HCT116 (cell line): ENCODE data around the gene SNX2. TPM values are rescaled to one million over a fixed set of nuclear protein-coding genes. Genes with fewer than 3 reads are reported as not detected.

Source experiments
- ATAC-seq: fragments of 200-7000 bp; cut with Tn5 transposase; 2 replicates; pipeline ENCODE4 v1.9.1; 2020; ENCODE audit warnings: mild to moderate bottlenecking, moderate library complexity
- BruUV-seq: library from RNA; stranded (reverse); fragments of 400-500 nt; replicated peaks from 2 replicates; lab custom pipeline; 2021; lab: Mats Ljungman, UMichigan
- CTCF ChIA-PET: fragments of 300-600 bp; sonication (Branson Sonifier 250); formaldehyde crosslinking; loops from one replicate; lab custom pipeline; 2021; ENCODE audit warnings: antibody characterized with exemption; lab: Charles Lee
- POLR2A ChIA-PET: fragments of 300-600, 350-600 bp; sonication (Branson Sonifier 250); formaldehyde crosslinking; loops from one replicate; lab custom pipeline; 2021; ENCODE audit warnings: antibody characterized with exemption; lab: Charles Lee
- RAD21 ChIA-PET, 2 experiments: fragments of 300-600 bp; sonication (Branson Sonifier 250); formaldehyde crosslinking; loops; one replicate each; lab custom pipeline; 2023; ENCODE audit warnings: low total read pairs in 2 of 2; ENCODE audit not compliant: uncharacterized antibody in 2 of 2, unreplicated experiment in 2 of 2, low non-redundant PET in 1 of 2; lab: Charles Lee
- DNase-seq: peaks from one replicate; pipeline ENCODE4 v3.0.0-alpha.2; 2010; ENCODE audit warnings: low read depth, low spot score
- H2AFZ ChIP-seq: fragments of 200-600 bp; shearing (Covaris generic), sonication (generic); 2 replicates; pipeline ENCODE4 v1.6.1; 2017; ENCODE audit warnings: low read depth, mixed run types, mixed read lengths, antibody characterized with exemption, low read length; ENCODE audit not compliant: poor library complexity, severe bottlenecking
- H3K27ac ChIP-seq: 2 replicates; pipeline ENCODE4 v1.5.1; 2012; ENCODE audit warnings: low read depth, low read length
- H3K27me3 ChIP-seq: fragments of 200-600 bp; sonication (generic); 2 replicates; pipeline ENCODE4 v1.6.1; 2016; ENCODE audit warnings: mixed run types, low read length, mixed read lengths; ENCODE audit not compliant: insufficient read depth
- H3K36me3 ChIP-seq, 2 experiments: fragments of 200-500 bp in 1 of 2; fragments of 200-600 bp in 1 of 2; sonication (Bioruptor generic) in 1 of 2; sonication (generic) in 1 of 2; 2 replicates each; pipeline versions ENCODE4 v1.5.1 to v1.6.1; 2014 to 2016; ENCODE audit warnings: low read length in 2 of 2, inconsistent platforms in 1 of 2, mixed read lengths in 1 of 2, mixed run types in 1 of 2; ENCODE audit not compliant: insufficient read depth in 2 of 2, control insufficient read depth in 1 of 2
- H3K4me1 ChIP-seq, 2 experiments: fragments of 200-600 bp in 1 of 2; sonication (generic) in 1 of 2; 2 replicates each; pipeline versions ENCODE4 v1.5.1 to v1.6.1; 2012 to 2017; ENCODE audit warnings: low read length in 2 of 2, inconsistent platforms in 1 of 2, mild to moderate bottlenecking in 1 of 2, mixed read lengths in 1 of 2, mixed run types in 1 of 2, moderate library complexity in 1 of 2; ENCODE audit not compliant: insufficient read depth in 2 of 2, control insufficient read depth in 1 of 2
- H3K4me2 ChIP-seq: fragments of 200-600 bp; sonication (generic); 2 replicates; pipeline ENCODE4 v1.6.1; 2017; ENCODE audit warnings: mixed run types, low read length, mixed read lengths
- H3K4me3 ChIP-seq, 2 experiments: fragments of 200-600 bp in 1 of 2; sonication (generic) in 1 of 2; replicated peaks in 1 of 2; 2 replicates each; pipeline ENCODE4 v1.5.1; 2011 to 2016; ENCODE audit warnings: low read length in 2 of 2, control low read depth in 1 of 2, low read depth in 1 of 2, mild to moderate bottlenecking in 1 of 2, mixed read lengths in 1 of 2, mixed run types in 1 of 2
- H3K79me2 ChIP-seq: fragments of 200-600 bp; sonication (generic); 2 replicates; pipeline ENCODE4 v1.6.1; 2017; ENCODE audit warnings: mild to moderate bottlenecking, mixed run types, low read length, moderate library complexity, mixed read lengths; ENCODE audit not compliant: insufficient read depth
- H3K9ac ChIP-seq: fragments of 200-600 bp; sonication (generic); 2 replicates; pipeline ENCODE4 v1.6.1; 2016; ENCODE audit warnings: low read length, mixed read lengths
- H3K9me2 ChIP-seq: fragments of 200-600 bp; sonication (generic), shearing (Covaris generic); 2 replicates; pipeline ENCODE4 v1.6.1; 2017; ENCODE audit warnings: mixed run types, mild to moderate bottlenecking, moderate library complexity; ENCODE audit not compliant: insufficient read depth
- H3K9me3 ChIP-seq, 2 experiments: fragments of 200-500 bp in 1 of 2; fragments of 200-600 bp in 1 of 2; sonication (Bioruptor generic) in 1 of 2; sonication (generic) in 1 of 2; 2 replicates each; pipeline ENCODE4 v1.6.1; 2014 to 2017; ENCODE audit warnings: low read length in 2 of 2, mixed read lengths in 2 of 2, inconsistent platforms in 1 of 2, low read depth in 1 of 2, mild to moderate bottlenecking in 1 of 2, mixed run types in 1 of 2, moderate library complexity in 1 of 2; ENCODE audit not compliant: control insufficient read depth in 1 of 2, insufficient read depth in 1 of 2
- H4K20me1 ChIP-seq: fragments of 200-600 bp; sonication (generic), shearing (Covaris generic); 2 replicates; pipeline ENCODE4 v1.6.1; 2017; ENCODE audit warnings: mixed run types, mild to moderate bottlenecking, moderate library complexity; ENCODE audit not compliant: insufficient read depth
- EGR1 ChIP-seq: IDR thresholded peaks from 2 replicates; pipeline ENCODE4 v1.6.1; 2012; ENCODE audit warnings: low read depth
- EZH2phosphoT487 ChIP-seq: fragments of 200-600 bp; IDR thresholded peaks from 2 replicates; pipeline ENCODE4 v1.6.1; 2018; ENCODE audit warnings: antibody characterized with exemption, borderline replicate concordance
- POLR2AphosphoS5 ChIP-seq: IDR thresholded peaks from 2 replicates; pipeline ENCODE4 v1.6.1; 2011; ENCODE audit warnings: mild to moderate bottlenecking, low read depth, low read length, moderate library complexity
- RAD21 ChIP-seq: IDR thresholded peaks from 2 replicates; pipeline ENCODE4 v1.6.1; 2012; ENCODE audit warnings: low read depth, mild to moderate bottlenecking
- SIN3A ChIP-seq: IDR thresholded peaks from 2 replicates; pipeline ENCODE4 v1.6.1; 2012; ENCODE audit warnings: low read depth
- SP1 ChIP-seq: IDR thresholded peaks from 2 replicates; pipeline ENCODE4 v1.6.1; 2012; ENCODE audit warnings: low read depth
- SRF ChIP-seq: IDR thresholded peaks from 2 replicates; pipeline ENCODE4 v1.6.1; 2012; ENCODE audit warnings: low read depth
- TCF7L2 ChIP-seq: IDR thresholded peaks from 2 replicates; pipeline ENCODE4 v1.7.0; 2011; ENCODE audit warnings: borderline replicate concordance, inconsistent platforms; ENCODE audit not compliant: insufficient read depth, insufficient read length; ENCODE audit errors: extremely low read depth
- YY1 ChIP-seq: IDR thresholded peaks from 2 replicates; pipeline ENCODE4 v1.6.1; 2011; ENCODE audit warnings: low read length, low read depth, moderate library complexity, mild to moderate bottlenecking; ENCODE audit not compliant: insufficient replicate concordance; ENCODE audit errors: extremely low read depth
- ZFX ChIP-seq: fragments of 450-650 bp; IDR thresholded peaks from 2 replicates; pipeline ENCODE4 v1.6.1; 2017
- ZNF274 ChIP-seq: fragments of 200-500 bp; sonication (Bioruptor generic); IDR thresholded peaks from 2 replicates; pipeline ENCODE4 v1.6.1; 2014; ENCODE audit warnings: mild to moderate bottlenecking, low read depth, low read length, inconsistent platforms
- intact Hi-C: fragments of 100-400 bp; cut with micrococcal nuclease; formaldehyde crosslinking; loops from 2 replicates; pipeline ENCODE4 v1.10.0; 2022
- total RNA-seq: library from RNA; stranded (reverse); gene quantifications from one replicate; pipeline ENCODE4 v1.2.1, GENCODE V29; 2021; ENCODE audit not compliant: unreplicated experiment
- TF ChIP-seq, protein P1 (sequence below): IDR thresholded peaks from 2 replicates; pipeline ENCODE4 v1.6.1; 2012
- TF ChIP-seq, protein P2 (sequence below), 3 experiments: fragments of 200-600 bp in 1 of 3; sonication (generic) in 1 of 3; IDR thresholded peaks in 2 of 3; conservative IDR thresholded peaks in 1 of 3; 2 replicates each; pipeline ENCODE4 v1.5.1; 2012 to 2017; ENCODE audit warnings: low read depth in 2 of 3, low read length in 2 of 3, antibody characterized with exemption in 1 of 3, borderline replicate concordance in 1 of 3, control low read depth in 1 of 3, mild to moderate bottlenecking in 1 of 3, mixed read lengths in 1 of 3, mixed run types in 1 of 3, moderate library complexity in 1 of 3; ENCODE audit not compliant: insufficient read depth in 1 of 3
- TF ChIP-seq, protein P3 (sequence below): IDR thresholded peaks from 2 replicates; pipeline ENCODE4 v1.6.1; 2012; ENCODE audit warnings: low read depth
- TF ChIP-seq, protein P4 (sequence below): IDR thresholded peaks from 2 replicates; pipeline ENCODE4 v1.6.1; 2012

Gene SNX2
- total RNA-seq, 1 experiment from 2014 or later = 57.7 TPM

DNA sequence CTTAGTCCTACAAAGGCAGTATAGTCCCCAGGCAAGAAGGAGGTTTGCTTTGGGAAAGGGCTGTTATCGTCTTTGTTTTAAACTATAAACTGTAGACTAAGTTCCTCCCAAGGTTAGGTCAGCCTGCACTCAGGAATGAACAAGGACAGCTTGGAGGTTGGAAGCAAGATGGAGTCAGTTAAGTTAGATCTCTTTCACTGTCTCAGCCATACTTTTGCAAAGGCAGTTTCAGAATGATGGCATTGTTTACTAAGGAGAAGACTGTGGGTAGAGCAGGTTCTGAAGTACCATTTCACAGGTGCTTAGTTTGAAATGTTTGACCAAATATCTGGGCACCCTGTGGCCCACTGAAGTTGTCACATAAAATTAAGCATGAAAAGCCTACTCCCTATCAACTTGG lies 90.0 kb downstream of the SNX2 start:
- Histone ChIP-seq H3K36me3 (no peaks in the 10 kb centered on the region), H3K9me3 (no peaks in the 10 kb centered on the region), H4K20me1 (no peaks in the 10 kb centered on the region), H3K4me2 (no peak overlapping the region), H3K4me3 (no peak overlapping the region), H3K9ac (no peak overlapping the region), H3K27ac (no peak overlapping the region), H3K27me3 (no peaks in the 10 kb centered on the region), H3K9me2 (no peaks in the 10 kb centered on the region), H3K79me2 (no peaks in the 10 kb centered on the region), H3K4me1 (no peaks in the 10 kb centered on the region), H2AFZ (no peak overlapping the region)
- DNase-seq = no peak
- POLR2A ChIA-PET = no interaction called here
- TF ChIP-seq SRF (no peak), RAD21 (no peak), EGR1 (no peak), POLR2AphosphoS5 (no peak), YY1 (no peak), SIN3A (no peak), ZFX (no peak)
- TF ChIP-seq, protein P1, sequence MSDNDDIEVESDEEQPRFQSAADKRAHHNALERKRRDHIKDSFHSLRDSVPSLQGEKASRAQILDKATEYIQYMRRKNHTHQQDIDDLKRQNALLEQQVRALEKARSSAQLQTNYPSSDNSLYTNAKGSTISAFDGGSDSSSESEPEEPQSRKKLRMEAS = no peak
- CTCF ChIA-PET = no interaction called here
- intact Hi-C loops = no loop called here
- RAD21 ChIA-PET = no interaction called here
- no TSS peak for BruUV-seq
- no peak for ATAC-seq

DNA sequence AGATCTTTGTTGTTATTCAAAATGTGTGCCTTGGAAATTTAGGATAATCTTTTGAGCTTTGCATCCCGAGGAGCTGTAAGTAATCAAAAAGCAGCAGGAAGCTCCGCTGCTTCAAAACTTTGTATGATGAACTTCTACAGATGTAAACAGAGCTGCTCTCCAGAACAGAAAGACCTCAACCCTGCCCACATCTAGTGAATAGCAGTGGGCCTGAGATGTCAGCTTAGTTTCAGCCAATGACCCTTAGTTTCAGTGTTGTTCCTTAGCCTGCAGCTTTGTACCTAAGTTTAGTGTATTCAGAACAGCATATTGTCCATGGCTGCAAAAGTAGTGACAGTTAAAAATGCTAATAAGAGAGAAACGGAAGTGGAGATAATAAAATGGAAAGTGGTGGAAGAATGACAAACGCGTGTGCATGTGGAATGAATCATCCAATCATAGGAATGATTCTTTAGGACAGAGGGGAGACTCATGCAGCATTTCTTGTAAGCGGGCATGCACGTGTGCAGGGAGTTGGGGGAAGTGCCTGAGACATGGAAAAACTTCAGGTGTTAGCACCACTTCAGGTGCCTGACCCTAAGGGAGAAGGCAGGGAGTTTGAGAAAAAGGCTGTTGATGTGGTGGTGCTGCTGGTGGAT lies 95.5 kb downstream of the SNX2 start:
- RAD21 ChIA-PET = no interaction called here
- ATAC-seq (no peak), DNase-seq (no peak)
- Histone ChIP-seq H3K27ac (no peak overlapping the region), H3K9me2 (no peaks in the 10 kb centered on the region), H3K4me3 (no peak overlapping the region), H3K79me2 (no peaks in the 10 kb centered on the region), H3K27me3 (no peaks in the 10 kb centered on the region), H3K4me1 (no peaks in the 10 kb centered on the region), H4K20me1 (no peaks in the 10 kb centered on the region), H3K4me2 (no peak overlapping the region), H2AFZ (no peak overlapping the region), H3K9me3 (no peaks in the 10 kb centered on the region), H3K36me3 (no peaks in the 10 kb centered on the region), H3K9ac (no peak overlapping the region)
- CTCF ChIA-PET = no interaction called here
- BruUV-seq = no TSS peak
- POLR2A ChIA-PET = no interaction called here
- intact Hi-C loops = no loop called here
- TF ChIP-seq, protein P2, sequence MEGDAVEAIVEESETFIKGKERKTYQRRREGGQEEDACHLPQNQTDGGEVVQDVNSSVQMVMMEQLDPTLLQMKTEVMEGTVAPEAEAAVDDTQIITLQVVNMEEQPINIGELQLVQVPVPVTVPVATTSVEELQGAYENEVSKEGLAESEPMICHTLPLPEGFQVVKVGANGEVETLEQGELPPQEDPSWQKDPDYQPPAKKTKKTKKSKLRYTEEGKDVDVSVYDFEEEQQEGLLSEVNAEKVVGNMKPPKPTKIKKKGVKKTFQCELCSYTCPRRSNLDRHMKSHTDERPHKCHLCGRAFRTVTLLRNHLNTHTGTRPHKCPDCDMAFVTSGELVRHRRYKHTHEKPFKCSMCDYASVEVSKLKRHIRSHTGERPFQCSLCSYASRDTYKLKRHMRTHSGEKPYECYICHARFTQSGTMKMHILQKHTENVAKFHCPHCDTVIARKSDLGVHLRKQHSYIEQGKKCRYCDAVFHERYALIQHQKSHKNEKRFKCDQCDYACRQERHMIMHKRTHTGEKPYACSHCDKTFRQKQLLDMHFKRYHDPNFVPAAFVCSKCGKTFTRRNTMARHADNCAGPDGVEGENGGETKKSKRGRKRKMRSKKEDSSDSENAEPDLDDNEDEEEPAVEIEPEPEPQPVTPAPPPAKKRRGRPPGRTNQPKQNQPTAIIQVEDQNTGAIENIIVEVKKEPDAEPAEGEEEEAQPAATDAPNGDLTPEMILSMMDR (IDR thresholded peaks at IDR 0.05 in 2 of 3, conservative IDR thresholded peaks at IDR 0.05 in 1 of 3; ENCODE audit: borderline replicate concordance in 1 of 3, insufficient read depth in 1 of 3, low read depth in 2 of 3, low read length in 2 of 3) = no peak
- TF ChIP-seq SIN3A (no peak), EZH2phosphoT487 (no peak), ZNF274 (no peak), TCF7L2 (no peak), SP1 (no peak), EGR1 (no peak)
- TF ChIP-seq, protein P3, sequence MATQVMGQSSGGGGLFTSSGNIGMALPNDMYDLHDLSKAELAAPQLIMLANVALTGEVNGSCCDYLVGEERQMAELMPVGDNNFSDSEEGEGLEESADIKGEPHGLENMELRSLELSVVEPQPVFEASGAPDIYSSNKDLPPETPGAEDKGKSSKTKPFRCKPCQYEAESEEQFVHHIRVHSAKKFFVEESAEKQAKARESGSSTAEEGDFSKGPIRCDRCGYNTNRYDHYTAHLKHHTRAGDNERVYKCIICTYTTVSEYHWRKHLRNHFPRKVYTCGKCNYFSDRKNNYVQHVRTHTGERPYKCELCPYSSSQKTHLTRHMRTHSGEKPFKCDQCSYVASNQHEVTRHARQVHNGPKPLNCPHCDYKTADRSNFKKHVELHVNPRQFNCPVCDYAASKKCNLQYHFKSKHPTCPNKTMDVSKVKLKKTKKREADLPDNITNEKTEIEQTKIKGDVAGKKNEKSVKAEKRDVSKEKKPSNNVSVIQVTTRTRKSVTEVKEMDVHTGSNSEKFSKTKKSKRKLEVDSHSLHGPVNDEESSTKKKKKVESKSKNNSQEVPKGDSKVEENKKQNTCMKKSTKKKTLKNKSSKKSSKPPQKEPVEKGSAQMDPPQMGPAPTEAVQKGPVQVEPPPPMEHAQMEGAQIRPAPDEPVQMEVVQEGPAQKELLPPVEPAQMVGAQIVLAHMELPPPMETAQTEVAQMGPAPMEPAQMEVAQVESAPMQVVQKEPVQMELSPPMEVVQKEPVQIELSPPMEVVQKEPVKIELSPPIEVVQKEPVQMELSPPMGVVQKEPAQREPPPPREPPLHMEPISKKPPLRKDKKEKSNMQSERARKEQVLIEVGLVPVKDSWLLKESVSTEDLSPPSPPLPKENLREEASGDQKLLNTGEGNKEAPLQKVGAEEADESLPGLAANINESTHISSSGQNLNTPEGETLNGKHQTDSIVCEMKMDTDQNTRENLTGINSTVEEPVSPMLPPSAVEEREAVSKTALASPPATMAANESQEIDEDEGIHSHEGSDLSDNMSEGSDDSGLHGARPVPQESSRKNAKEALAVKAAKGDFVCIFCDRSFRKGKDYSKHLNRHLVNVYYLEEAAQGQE = no peak
- TF ChIP-seq, protein P4, sequence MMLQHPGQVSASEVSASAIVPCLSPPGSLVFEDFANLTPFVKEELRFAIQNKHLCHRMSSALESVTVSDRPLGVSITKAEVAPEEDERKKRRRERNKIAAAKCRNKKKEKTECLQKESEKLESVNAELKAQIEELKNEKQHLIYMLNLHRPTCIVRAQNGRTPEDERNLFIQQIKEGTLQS = no peak
